Measurements from ENCODE around the gene VGLL4.
A peak's percentile ranks its signal among the peaks of the same experiment; 100 is the strongest.
"Not testable (repeated sequence)": the region's sequence is repeated elsewhere in the genome, so short reads cannot be mapped to it uniquely, and the experiment has no call there.

The VGLL4 gene

GRCh38 chr3:11574981-11575669 is 68.6 kb downstream of the VGLL4 start:
- no peak for TF ChIP-seq CTCF (IDR thresholded peaks at IDR 0.05; ENCODE audit: low read depth, low read length, missing control alignments)
- H3K4me3 ChIP-seq (replicated peaks; ENCODE audit: low read depth, low read length): no peak overlapping the region
- no peak for DNase-seq (ENCODE audit: extremely low read depth, low read depth)

- not testable (repeated sequence) for DNase-seq (ENCODE audit: extremely low read depth, low read depth); H3K4me3 ChIP-seq (replicated peaks; ENCODE audit: low read depth, low read length)
Observed at GRCh38 chr3:11572660-11573059, 71.1 kb downstream of the VGLL4 start.

- no peak for DNase-seq (ENCODE audit: extremely low read depth, low read depth)
- no peak for TF ChIP-seq CTCF (IDR thresholded peaks at IDR 0.05; ENCODE audit: low read depth, low read length, missing control alignments)
- no peak overlapping the region for H3K4me3 ChIP-seq (replicated peaks; ENCODE audit: low read depth, low read length)
Observed at GRCh38 chr3:11570789-11571495, 72.8 kb downstream of the VGLL4 start.

DNA sequence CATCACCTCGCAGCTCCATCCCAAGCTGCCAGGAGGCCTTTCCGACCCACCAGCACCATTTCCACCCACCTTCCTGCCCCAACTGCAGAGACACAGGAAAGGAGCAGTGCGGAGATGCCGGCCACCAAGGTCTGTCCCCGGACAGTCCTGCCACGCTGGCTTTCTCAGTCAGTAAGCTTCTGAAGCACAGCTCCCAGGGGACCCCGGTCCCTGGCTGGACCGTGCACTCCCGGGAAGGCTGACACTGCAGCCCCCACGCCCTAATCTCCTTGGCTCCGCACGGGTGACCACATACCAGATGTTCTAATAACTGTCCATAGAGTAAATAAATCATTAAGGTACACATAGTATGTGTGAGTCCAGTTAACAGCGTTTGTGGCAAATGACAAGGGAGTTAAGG is 73.5 kb downstream of the VGLL4 start:
- DNase-seq (ENCODE audit: extremely low read depth, low read depth): no peak
- no peak for TF ChIP-seq CTCF (IDR thresholded peaks at IDR 0.05; ENCODE audit: low read depth, low read length, missing control alignments)
- no peak overlapping the region for H3K4me3 ChIP-seq (replicated peaks; ENCODE audit: low read depth, low read length)

DNA sequence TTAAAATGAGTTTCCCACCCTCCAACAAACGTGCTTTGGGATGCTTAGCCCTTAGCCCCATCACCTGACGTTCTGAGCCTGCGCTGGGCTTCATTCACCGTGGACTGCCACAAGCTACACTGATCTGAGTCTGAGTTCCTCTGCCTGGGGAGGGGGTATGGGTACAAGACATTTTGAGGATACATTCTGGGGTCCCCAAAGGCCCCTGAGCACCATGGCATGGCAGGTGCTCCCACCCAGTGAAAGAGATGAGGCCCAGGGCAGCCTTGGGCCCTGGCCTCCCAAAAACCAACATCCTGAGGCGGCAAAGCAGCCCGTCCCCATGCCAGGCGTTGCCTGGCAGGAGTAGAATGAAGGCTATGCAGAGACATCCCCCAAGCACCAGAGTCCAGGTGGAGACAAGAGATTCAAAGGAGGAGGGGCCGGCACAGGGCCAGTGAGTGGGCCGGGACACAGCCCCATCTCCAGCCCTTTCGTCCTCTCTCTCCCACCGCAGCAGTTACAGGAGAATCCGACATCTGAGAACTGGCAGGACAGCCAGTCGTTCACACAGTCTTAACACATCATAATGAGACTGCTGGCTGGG is 74.5 kb downstream of the VGLL4 start:
- TF ChIP-seq CTCF (IDR thresholded peaks at IDR 0.05; ENCODE audit: low read depth, low read length, missing control alignments): no peak
- H3K4me3 ChIP-seq (replicated peaks; ENCODE audit: low read depth, low read length): peak overlapping the region; percentile 25
- DNase-seq (ENCODE audit: extremely low read depth, low read depth): no peak

DNA sequence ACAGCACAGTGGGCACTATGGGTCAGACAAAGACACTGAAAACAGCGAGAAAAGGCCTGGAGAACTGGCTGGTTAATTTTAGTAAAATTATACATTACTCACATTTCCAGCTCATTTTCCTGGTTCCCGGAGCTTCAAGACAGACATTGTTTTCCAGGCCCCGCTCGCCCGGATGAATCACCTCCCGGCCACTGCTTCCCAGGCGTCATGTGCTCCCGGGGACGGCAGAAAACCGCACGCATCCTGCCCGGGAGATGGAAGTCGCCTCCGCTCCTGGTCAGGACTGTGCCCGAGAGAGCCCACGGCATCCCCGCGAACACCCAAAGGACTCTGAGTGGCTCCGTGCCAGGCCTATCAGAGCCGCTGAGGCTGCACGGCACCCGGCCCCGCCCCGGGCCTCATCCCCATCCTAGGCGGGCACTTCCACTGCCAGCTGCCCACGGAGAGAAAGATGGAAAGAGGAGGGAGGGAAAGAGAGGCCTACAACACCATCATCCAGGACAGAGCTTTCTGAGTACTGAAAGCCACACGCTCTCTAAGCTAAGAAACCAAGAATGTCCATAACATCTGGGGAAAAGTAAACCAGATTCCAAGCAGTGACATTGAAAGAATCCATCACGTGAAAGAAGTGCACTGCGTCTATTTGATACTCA is 75.1 kb downstream of the VGLL4 start:
- DNase-seq (ENCODE audit: extremely low read depth, low read depth): no peak
- no peak for TF ChIP-seq CTCF (IDR thresholded peaks at IDR 0.05; ENCODE audit: low read depth, low read length, missing control alignments)
- peak overlapping the region; percentile 25 for H3K4me3 ChIP-seq (replicated peaks; ENCODE audit: low read depth, low read length)
